ENCODE results near the gene EIF4A2.

EIF4A2 gene

DNA sequence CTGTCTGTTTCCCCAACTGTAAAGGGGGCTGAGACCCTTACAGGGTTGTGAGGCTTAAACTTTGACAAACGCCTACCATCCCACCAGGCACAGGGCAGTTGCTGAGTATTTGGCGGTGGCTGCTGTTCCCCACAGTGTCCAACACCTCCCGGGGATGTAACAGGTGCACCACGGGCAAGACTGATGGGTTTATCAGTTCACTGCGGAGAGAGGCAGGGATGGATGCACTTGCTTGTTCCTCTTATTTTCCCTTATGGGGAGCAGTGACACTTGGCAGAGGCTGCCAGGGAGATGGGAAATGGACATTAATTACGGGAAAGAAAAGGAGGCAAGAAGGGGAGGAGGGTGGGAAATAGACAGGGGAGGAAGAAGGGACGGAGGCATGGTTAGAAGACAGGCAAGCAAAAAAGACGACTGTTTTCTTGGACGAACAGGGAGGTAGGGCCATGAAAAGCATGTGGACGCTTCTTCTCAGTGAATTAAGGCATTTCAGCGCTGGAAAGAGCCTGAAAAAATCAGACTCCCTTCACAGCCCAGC lies 42.6 kb downstream of the EIF4A2 start:
- DNase-seq (ENCODE audit: low read depth) = no peak
- TF ChIP-seq, protein P1, sequence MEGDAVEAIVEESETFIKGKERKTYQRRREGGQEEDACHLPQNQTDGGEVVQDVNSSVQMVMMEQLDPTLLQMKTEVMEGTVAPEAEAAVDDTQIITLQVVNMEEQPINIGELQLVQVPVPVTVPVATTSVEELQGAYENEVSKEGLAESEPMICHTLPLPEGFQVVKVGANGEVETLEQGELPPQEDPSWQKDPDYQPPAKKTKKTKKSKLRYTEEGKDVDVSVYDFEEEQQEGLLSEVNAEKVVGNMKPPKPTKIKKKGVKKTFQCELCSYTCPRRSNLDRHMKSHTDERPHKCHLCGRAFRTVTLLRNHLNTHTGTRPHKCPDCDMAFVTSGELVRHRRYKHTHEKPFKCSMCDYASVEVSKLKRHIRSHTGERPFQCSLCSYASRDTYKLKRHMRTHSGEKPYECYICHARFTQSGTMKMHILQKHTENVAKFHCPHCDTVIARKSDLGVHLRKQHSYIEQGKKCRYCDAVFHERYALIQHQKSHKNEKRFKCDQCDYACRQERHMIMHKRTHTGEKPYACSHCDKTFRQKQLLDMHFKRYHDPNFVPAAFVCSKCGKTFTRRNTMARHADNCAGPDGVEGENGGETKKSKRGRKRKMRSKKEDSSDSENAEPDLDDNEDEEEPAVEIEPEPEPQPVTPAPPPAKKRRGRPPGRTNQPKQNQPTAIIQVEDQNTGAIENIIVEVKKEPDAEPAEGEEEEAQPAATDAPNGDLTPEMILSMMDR (conservative IDR thresholded peaks at IDR 0.05; ENCODE audit: control insufficient read depth, insufficient read depth, low read depth, low read length) = no peak
- H3K4me3 ChIP-seq (ENCODE audit: control insufficient read depth, low read depth, low read length) = peak overlapping the region; percentile 51

DNA sequence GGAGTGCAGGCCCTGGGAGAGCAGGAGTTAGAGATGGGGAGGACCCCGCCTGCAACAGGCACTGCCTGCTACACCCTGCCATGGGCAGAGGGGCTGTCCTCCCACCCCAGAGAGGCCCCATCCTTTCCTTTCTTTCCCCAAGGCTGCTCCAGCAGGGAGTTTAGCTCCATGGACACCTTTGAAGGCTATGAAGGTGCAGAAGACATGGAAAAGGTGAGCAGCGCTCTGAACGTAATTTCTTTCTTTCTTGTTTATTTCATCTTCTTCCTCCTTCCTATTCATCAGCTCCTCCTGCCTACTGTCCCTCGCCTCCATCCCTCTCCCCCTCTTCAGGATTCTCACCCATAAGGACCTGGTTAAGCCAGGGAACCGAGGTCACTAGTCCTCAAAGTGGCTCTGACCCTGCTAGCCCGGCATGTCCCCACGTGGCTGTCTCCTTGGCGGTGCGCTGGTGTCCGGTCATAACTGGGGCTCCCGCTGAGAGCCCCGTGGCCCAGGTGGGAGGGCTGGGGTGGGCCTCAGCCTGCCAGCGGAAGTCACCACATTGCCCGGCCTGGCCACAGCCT lies 43.1 kb downstream of the EIF4A2 start:
- no peak for DNase-seq (ENCODE audit: low read depth)
- TF ChIP-seq, protein P1 (conservative IDR thresholded peaks at IDR 0.05; ENCODE audit: control insufficient read depth, insufficient read depth, low read depth, low read length) = no peak
- H3K4me3 ChIP-seq (ENCODE audit: control insufficient read depth, low read depth, low read length) = peak overlapping the region; percentile 51

DNA sequence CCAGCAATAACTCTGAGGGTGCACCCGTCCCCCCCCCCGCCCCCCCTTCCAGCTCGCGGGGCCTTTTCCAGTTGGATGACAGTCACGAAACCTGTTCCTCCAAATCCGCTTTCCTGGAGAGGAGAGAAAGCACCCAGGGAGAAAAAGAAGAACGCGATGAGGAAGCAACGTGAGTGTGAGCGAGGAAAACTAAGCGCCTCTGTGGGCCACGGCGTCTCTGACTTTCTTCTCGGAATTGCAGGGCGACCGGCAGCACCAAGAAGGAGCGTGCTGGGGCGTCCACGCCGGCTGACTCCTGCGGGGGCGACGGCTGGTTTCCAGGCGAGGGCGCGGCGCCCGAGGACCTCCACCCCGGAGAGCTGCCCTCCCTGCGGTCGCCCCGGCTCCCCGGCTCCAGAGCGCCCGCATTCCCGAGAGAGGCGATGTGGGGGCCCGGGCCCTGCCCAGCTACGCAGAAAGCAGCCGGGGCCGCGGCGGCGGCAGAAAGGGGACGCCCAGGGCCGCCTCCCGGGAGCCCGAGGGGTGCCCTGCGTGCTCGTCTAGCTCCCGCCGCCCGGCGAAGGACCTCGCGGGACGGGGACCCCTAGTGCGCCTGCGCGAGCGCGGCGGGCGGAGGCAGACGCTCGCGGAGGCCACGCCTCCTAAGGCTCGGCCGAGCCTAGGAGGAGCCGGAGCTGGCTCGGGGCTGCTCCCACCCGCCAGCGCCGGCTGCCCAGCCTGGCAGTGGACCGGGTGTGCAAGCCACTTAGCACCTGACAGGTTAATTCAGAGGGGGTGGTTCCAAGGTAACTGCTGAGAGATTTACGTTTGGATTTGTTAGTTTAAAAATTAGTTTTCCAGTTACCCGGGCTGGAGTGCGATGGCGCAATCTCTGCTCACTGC lies 43.8 kb downstream of the EIF4A2 start:
- TF ChIP-seq, protein P1 (conservative IDR thresholded peaks at IDR 0.05; ENCODE audit: control insufficient read depth, insufficient read depth, low read depth, low read length) = no peak
- H3K4me3 ChIP-seq (ENCODE audit: control insufficient read depth, low read depth, low read length) = peak overlapping the region; percentile 51
- DNase-seq (ENCODE audit: low read depth) = peak; percentile 69

DNA sequence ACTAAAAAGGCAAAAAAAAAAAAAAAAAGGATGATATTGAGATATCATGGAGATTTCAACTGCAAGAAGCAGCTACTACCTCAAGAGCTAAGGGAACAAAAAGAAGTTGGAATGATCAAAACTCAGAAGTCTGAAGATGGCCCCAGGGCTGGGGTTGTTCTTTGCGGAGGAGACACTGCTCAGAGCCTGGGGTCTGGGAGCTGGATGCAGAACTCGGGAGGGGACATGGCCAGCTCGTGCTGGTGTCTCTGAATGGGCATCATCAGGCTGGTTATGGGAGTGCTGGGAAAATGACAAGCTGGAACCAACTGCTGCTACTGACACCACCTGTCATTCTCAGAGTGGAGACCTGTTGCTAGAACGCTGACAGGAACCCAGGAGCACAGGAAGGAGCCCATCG lies 45.0 kb downstream of the EIF4A2 start:
- no peak overlapping the region for H3K4me3 ChIP-seq (ENCODE audit: control insufficient read depth, low read depth, low read length)
- TF ChIP-seq, protein P1 (conservative IDR thresholded peaks at IDR 0.05; ENCODE audit: control insufficient read depth, insufficient read depth, low read depth, low read length) = no peak
- DNase-seq (ENCODE audit: low read depth) = no peak

DNA sequence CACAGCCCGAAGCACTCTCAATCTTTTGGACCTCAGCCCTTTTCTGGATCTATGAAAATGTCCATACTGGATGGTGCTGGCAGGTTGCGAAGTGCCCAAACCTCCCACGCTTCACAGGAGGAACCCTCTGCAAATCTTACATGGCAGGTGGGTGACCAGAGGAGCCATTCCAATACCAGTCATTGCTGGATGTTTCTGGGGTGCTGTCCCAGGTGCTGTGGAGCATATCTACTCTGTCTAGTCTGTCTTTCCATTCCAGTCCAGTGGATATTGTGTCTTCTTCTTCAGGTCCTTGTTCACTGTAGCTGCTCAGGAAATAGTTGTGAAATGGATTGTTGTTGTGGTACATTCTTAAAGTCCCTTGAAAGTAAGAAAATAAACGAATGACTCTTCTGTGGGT lies 48.4 kb downstream of the EIF4A2 start:
- H3K4me3 ChIP-seq (ENCODE audit: control insufficient read depth, low read depth, low read length) = no peak overlapping the region
- TF ChIP-seq, protein P1 (conservative IDR thresholded peaks at IDR 0.05; ENCODE audit: control insufficient read depth, insufficient read depth, low read depth, low read length) = no peak
- DNase-seq (ENCODE audit: low read depth) = no peak

DNA sequence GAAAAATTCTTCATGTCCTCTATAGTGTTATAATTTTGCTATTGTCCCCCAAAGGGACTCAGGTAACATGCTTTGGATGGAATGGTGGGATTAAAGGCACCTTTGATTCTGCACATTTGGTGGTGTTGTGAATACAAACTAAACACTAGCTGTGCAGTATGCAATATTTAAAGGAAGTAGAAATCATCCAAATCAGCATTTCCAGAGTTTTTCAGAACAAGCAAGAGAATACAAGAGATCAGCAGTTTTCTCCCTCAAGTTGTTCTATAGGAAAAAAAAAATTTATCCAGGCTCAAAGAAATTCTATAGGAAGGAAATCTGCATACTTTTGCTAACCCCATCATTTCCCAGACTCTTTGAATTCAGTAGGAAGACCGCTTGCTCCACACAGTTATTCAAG lies 48.9 kb downstream of the EIF4A2 start:
- no peak overlapping the region for H3K4me3 ChIP-seq (ENCODE audit: control insufficient read depth, low read depth, low read length)
- TF ChIP-seq, protein P1 (conservative IDR thresholded peaks at IDR 0.05; ENCODE audit: control insufficient read depth, insufficient read depth, low read depth, low read length) = no peak
- DNase-seq (ENCODE audit: low read depth) = no peak

All from fibroblast of mammary gland (primary cell).